GM12801 (cell line): ENCODE measurements around the gene FZR1.

Source experiments
- CTCF ChIP-seq: IDR thresholded peaks from one replicate; pipeline ENCODE4 v1.5.1; 2011; ENCODE audit warnings: control low read depth; ENCODE audit not compliant: insufficient read length; ENCODE audit errors: extremely low read depth

Gene FZR1

GRCh38 chr19:3537101-3537437 lies 31.0 kb downstream of the FZR1 start:
- no peak for TF ChIP-seq CTCF

- TF ChIP-seq CTCF, result no peak
Observed at GRCh38 chr19:3537438-3538240, 31.5 kb downstream of the FZR1 start.

GRCh38 chr19:3538258-3538929 lies 32.3 kb downstream of the FZR1 start:
- TF ChIP-seq CTCF, result no peak

GRCh38 chr19:3538965-3539755 lies 33.0 kb downstream of the FZR1 start, which contains the start of gene TEKTIP1:
TSS of gene TEKTIP1 (plus strand) at chr19:3539174. CDS start at chr19:3539178, 4 bp downstream.
- TF ChIP-seq CTCF, result no peak

- TF ChIP-seq CTCF, result no peak
Observed at GRCh38 chr19:3539756-3540118, 33.6 kb downstream of the FZR1 start.

GRCh38 chr19:3543150-3544057 lies 37.3 kb downstream of the FZR1 start:
- no peak for TF ChIP-seq CTCF
